Hair follicle dermal papilla cell (primary cell): ENCODE measurements around the gene ARL14EPL. TPM values are rescaled to one million over a fixed set of nuclear protein-coding genes. Genes with fewer than 3 reads are reported as not detected.

Source experiments
- total RNA-seq: library from RNA; depleted of rRNA; stranded (reverse); fragments of >200 nt; gene quantifications from 2 replicates; pipeline ENCODE4 v1.2.3, GENCODE V29; 2012

Gene ARL14EPL
- total RNA-seq, result 0.32 TPM in 1 of 2 replicates, not detected in the other

GRCh38 chr5:116032094-116032517 is at the start of gene ARL14EPL:
Gene ARL14EPL, plus strand, starts transcription at chr5:116032472. Its CDS starts 18,994 bp downstream, at chr5:116051466.

DNA sequence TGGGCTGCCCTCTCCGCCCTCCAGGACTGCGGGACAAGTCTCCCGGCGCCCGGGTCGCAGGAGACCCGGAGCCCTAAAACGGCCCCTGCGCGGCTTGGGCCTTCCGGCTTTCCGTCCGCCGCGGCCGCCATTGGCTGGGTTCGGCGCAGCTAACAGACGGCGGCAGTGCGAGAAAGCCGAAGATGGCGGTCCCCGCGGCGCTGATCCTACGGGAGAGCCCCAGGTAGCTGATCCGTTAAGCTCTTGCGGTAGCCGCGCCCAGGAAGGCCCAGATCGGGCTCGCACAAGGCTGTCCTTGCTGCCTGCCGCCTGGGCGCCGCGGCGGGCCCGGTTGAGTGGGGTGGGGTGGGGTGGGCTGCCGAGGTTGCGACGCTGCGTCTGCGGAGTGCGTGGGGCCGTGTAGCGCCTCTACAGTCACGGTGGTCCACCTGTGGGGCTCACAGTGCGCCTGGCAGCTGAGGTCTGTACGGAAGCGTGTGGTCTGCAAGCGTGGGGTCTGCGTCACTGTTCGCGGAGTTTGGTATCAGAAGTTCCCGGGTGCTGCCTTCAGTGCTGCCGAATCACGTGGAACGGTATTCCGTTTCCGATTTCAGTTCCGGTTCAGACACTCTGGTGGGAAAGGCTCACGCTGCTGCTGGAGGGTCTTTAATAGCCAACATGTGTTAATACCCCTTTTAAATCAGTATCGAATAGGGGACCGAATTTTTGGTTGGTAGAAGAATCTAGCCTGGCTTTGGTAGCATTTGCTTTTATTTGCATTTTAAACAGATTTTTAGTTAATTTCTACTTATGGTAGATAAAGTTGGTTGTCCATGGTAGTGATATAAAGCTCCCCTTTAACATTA is 52.8 kb downstream of the ARL14EPL start, which contains the start of gene COMMD10:
TSS of gene COMMD10 (plus strand) at position 155 of the 845 bp plus-strand sequence.

Other genes with a start within 250 kb of the ARL14EPL start
- gene CDO1, start 215.8 kb upstream of the ARL14EPL start, total RNA-seq, result 3.6 and 4.7 TPM in 2 replicates
- 73.2 and 82.8 TPM in 2 replicates for gene ATG12, start 190.9 kb upstream of the ARL14EPL start, total RNA-seq
- gene AP3S1, start 190.5 kb upstream of the ARL14EPL start, total RNA-seq, result 95.6 and 102 TPM in 2 replicates
- 1.5 and 2.4 TPM in 2 replicates for gene LVRN, start 70.0 kb upstream of the ARL14EPL start, total RNA-seq
- gene COMMD10, start 52.6 kb downstream of the ARL14EPL start, total RNA-seq, result 24.3 and 24.7 TPM in 2 replicates